NCI-H2196 treated with DMSO at 0.1 percent for 48 hours (cell line): ENCODE results near the gene ILF2.
"Not testable (repeated sequence)": the region's sequence is repeated elsewhere in the genome, so short reads cannot be mapped to it uniquely, and the experiment has no call there.

Experiments used
- DNase-seq: peaks from one replicate; lab custom pipeline; 2025; ENCODE audit not compliant: unreplicated experiment; lab: John Stamatoyannopoulos, UW

The ILF2 gene

GRCh38 chr1:153670859-153671627 lies at the start of gene ILF2:
Gene ILF2 (minus strand): TSS chr1:153670993. CDS start chr1:153670922, 71 bp downstream.
- peak; percentile 97 for DNase-seq

- DNase-seq = no peak
Measured at GRCh38 chr1:153717330-153717729, 46.5 kb upstream of the ILF2 start.

- not testable (repeated sequence) for DNase-seq
Measured at GRCh38 chr1:153716211-153716610, 45.4 kb upstream of the ILF2 start.

DNA sequence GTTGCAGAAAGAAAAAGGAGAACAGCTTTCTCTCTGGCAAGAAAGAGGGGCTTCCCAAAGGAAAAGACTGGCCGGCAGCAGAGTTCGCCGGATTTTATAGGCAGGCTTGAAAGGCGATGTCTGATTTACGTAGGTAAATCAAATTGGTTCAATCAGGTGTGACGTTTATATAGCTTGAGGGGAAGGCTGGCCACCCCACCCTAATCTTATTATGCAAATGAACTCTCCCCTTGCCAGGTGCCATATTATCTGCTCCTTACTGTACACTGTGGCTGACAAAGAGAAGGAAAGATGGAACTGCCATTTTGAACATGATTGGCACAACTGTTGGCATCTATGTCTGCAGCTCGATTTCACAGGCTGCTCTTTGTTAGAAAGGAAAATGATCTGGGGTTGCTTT lies 40.2 kb upstream of the ILF2 start:
- no peak for DNase-seq

DNA sequence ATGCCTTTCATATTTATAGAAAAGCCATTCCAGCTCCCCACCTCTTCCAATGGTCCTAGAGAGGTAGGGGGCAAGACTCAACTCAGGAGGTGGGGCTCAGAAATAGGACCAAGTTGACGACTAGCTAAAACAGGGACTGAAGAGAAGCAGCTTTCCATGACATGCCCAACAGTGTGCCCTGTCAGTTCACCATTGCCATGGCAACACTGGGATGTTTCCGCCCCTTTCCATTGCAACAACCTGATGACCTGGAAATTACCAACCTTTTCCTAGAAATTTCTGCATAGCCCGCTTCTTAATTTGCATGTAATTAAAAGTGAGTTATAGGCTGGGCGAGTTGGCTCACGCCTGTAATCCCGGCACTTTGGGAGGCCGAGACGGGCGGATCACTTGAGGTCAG lies 34.7 kb upstream of the ILF2 start:
- DNase-seq = no peak

DNA sequence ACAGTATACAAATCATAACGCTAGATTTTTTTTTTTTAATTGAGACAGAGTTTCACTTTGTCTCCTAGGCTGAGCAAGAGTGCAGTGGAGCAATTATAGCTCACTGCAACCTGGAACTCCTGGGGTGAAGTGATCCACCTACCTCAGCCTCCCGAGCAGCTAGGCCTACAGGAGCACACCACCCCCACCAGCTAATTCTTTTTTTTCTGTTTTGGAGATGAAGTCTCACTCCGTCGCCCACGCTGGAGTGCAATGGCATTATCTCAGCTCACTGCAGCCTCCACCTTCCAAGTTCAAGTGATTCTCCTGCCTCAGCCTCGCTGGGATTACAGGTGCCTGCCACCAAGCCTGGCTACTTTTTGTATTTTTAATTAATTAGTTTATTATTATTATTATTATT lies 29.0 kb upstream of the ILF2 start:
- no peak for DNase-seq

GRCh38 chr1:153698923-153699714 lies 28.3 kb upstream of the ILF2 start:
- DNase-seq = no peak

- DNase-seq = no peak
Measured at GRCh38 chr1:153698020-153698922, 27.5 kb upstream of the ILF2 start.

DNA sequence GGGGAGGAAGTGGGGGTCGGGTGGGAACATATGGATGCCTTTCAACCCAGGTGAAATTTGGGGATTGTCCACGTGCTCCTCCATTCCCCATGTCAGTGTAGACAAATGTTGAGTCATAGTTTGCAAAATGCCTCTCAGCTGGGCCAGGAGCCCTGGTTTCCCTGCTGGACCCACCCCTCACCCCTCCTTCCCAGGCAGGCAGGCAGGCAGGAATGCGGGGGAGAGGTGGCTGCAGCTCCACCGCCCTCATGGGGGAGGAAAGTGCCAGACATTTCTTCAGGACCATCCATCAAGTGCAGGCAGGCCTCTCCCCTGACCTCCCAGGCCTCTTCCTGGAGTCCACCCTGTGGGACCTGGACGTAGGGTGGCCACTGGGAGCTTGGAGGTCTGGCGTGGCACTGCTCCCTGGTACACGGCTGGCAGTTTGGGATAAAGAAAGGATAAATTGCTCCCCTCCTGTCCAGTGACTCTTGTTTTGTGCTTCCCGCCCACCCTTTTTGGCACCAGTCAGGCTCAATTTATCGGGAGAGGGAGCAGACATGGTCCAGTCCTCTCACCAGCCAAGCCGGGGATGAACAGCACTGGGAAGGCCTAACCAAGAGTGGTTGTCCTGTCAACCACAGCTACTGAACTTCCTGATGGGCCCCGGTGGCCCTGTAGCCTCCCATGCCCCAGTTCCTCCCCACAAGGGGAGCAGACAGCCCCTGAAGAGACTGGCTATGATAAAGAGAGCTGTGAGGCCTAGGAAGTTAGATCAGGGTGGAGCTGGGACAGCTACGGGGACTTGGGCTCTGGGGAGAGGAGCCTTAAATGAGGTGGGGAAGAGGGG lies 26.6 kb upstream of the ILF2 start:
- no peak for DNase-seq

DNA sequence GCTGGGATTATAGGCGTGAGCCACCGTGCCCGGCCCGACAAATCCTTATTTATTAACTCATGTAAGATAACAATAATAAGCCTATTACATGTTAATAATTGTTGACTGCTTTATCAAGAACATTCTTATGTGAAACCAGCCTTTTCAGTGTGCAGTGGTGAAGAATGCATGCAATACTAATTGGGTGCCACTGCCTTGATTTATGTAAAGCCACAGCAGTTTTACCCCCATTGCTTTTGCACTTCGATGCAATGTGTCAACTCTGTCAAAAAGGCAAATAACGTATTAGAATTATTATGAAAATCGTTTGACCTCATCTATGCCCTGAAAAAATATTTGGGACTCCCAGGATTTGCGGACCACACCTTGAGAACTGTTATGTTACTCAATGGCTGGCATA lies 25.9 kb upstream of the ILF2 start:
- no peak for DNase-seq

DNA sequence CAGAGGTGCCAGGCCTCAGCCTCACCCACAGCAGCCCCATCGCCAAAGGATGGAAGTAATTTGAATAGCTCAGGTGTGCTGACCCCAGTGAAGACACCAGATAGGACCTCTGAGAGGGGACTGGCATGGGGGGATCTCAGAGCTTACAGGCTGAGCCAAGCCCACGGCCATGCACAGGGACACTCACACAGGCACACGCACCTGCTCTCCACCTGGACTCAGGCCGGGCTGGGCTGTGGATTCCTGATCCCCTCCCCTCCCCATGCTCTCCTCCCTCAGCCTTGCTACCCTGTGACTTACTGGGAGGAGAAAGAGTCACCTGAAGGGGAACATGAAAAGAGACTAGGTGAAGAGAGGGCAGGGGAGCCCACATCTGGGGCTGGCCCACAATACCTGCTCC lies 22.7 kb upstream of the ILF2 start:
- no peak for DNase-seq

DNA sequence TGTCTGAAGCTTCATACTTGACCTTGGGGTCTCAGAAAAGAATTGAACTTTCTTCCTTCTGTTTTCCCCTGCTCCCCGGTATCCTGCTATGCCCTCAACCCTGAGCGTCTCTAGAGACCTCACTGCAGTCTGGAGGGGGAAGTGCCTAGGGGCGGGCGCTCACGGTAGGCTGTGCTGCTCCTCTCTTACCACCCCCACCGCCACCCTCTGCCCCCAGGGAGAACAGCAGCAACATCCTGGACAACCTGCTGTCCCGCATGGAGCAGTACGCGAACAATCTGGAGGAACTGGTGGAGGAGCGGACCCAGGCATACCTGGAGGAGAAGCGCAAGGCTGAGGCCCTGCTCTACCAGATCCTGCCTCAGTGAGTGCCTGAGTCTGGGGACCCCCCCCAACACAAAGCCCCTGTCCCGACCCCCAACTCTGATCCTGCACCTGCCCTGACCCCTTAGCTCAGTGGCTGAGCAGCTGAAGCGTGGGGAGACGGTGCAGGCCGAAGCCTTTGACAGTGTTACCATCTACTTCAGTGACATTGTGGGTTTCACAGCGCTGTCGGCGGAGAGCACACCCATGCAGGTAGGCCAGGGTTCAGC lies 18.0 kb upstream of the ILF2 start:
- no peak for DNase-seq

DNA sequence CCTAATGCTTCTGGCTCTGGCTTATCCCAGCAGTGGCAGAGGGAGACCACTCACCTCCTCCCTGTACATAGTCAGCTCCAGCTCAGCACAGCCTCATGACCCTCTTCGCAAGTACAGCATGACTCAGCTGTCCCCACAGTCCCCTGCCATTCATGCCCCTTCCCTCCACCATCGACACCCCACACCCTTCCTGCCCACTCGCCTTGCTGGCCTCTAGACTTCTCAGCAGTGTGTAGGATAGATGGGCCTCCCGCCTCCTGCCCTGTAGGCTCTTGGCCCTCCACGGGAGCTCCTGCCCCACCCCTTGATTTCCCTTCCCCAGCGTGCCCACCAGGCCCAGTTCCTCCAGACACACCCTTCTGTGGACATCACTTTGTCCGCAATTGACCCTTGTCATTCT lies 17.5 kb upstream of the ILF2 start:
- no peak for DNase-seq

- no peak for DNase-seq
Measured at GRCh38 chr1:153687346-153688125, 16.7 kb upstream of the ILF2 start.

GRCh38 chr1:153685544-153686340 lies 14.9 kb upstream of the ILF2 start:
- DNase-seq = no peak

DNA sequence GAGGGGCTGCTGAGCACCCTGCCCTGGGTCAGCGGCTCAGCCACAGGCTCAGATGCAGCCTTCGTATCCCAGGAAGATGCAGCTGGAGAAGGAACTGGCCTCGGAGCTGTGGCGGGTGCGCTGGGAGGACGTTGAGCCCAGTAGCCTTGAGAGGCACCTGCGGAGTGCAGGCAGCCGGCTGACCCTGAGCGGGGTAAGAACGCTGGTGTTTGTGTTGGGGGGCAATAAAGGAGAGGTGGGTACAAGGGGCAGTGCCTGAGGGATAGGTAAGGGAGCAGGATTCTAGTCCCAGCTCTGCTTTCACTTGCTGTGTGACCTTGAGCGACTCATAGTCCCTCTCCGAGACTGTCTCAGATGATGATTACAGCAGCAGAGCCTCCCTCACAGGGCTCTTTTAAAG lies 14.1 kb upstream of the ILF2 start:
- no peak for DNase-seq

GRCh38 chr1:153683854-153684253 lies 13.1 kb upstream of the ILF2 start:
- DNase-seq = no peak

DNA sequence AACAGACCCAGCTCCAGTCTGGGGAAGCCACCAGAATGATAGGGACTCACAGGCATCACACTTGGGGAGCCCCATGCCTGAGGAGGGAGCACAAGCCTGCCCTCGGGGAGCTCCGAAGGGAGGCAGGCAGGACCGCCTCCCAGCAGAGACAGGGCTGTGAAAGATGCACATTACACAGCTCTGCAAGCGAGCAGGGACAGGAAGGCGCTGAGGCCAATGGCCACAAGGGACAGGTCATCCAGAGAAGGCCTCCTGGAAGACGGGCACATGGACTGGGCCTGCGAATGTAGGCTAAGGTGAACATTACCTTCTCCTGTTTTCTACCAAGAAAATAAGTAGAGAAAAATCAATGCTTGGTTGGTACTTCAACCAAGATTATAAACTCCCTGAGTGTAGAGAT lies 11.9 kb upstream of the ILF2 start:
- DNase-seq = no peak

DNA sequence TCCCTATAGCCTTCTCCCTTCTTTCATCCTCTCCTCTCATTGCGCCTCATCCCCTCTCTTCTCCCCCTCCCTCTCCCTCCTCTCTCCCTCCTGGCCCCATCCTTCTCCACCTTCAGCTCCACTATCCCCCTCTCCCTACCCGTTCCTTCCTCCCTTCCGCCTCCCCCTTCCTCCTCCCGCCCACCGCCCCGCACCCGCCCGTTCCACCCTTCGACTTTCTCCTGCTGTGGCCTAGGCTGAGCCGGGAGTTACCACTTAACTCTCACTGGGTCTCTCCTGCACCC lies 9.3 kb upstream of the ILF2 start:
- no peak for DNase-seq
